Hepatic stellate cell (primary cell): Measurements from ENCODE around the gene PLS1.
"Not testable (repeated sequence)": the region's sequence is repeated elsewhere in the genome, so short reads cannot be mapped to it uniquely, and the experiment has no call there.

Experiments
- DNase-seq: peaks from one replicate; pipeline ENCODE4 v3.0.0; 2011; ENCODE audit warnings: low spot score

PLS1 gene

GRCh38 chr3:142596726-142597088, 514 bp downstream of the PLS1 start:
- no peak for DNase-seq

DNA sequence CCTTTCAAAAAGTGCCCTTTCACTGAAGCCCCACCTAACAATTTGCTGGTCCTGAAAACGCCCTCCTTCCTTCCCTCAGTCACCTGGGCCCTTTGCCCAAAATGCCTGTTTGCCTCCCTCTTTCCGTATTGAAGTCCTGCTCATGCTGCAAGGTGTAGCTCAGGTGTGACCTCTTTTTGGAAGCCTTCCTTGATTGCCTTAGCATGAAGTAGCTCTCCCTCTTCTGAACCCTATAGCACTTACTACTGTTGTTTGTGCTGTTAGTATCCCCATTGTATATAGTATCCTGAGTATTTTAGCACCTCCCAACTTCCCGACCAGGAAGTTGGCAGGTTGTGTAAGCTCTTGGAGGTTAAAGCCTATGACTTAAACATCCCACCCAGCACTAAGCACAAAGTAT, 1.7 kb downstream of the PLS1 start:
- DNase-seq: no peak

DNA sequence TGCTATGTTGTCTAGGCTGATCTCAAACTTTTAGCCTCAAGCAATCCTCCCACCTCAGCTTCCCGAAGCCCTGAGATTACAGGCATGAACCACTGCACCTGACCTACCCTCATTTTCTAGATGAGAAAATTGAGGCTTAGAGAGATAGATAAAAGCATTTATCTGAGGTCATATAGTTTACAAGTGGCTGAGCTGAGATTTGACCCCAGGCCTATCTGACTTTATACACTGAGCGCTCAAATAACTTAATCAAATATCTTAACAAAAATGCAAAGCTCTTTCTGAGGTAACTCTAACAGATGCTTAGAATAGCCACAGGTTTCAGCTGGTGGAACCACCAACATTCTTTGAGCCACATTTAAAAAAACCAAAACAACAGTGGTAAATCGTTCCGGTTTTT, 5.5 kb downstream of the PLS1 start:
- no peak for DNase-seq

GRCh38 chr3:142602619-142603385, 6.6 kb downstream of the PLS1 start:
- DNase-seq: no peak

DNA sequence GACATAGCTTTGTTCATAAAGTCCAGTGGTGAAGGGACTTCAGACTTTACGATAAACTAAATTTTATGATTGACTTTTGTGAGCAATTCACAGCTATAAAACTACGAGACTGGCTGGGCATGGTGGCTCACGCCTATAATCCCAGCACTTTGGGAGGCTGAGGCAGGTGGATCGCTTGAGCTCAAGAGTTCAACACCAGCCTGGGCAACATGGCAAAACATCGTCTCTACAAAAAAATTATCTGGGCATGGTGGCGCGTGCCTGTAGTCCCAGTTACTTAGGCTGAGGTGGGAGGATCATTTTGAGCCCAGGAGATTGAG, 7.2 kb downstream of the PLS1 start:
- DNase-seq: not testable (repeated sequence)

DNA sequence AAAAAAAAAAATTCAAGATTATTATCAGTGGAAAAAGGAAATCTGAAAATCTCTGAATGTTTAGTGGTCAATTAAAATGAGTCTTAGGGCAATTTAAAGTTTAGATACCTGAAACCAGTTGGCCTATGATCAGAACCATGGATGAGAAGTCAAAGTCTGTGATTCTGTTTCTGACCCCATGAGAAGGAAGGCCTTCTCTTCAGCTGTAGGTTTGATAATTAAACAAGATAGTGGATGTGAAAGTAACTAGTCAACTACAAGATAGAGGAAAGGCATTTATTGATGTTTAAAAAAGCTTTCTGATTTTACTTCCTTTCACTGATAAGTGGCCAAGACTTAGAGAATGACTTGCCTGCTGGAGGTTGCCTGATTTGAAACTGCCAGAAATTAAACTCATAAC, 8.7 kb downstream of the PLS1 start:
- DNase-seq: no peak

GRCh38 chr3:142608631-142609030, 12.4 kb downstream of the PLS1 start:
- no peak for DNase-seq

DNA sequence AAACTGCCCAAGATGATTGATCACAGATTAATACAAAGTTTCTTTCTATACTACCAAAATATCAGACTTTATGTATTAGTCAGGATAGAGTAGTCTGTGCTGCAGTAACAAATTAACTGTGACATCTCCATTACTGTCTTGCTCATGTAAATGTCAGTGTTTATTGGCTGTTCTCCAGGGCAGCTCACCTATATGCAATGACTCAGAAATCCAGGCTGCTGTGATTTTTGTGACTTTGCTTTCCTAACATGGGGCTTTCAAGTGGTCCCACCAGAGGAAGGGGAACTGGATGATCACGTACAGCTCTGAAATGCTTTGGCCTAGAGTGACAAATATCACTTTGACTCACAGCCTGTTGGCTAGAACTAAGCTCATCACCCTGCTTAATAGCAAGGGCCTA, 12.9 kb downstream of the PLS1 start:
- no peak for DNase-seq

GRCh38 chr3:142611206-142611605, 15.0 kb downstream of the PLS1 start:
- DNase-seq: no peak

- no peak for DNase-seq
Observed at GRCh38 chr3:142613491-142613890, 17.3 kb downstream of the PLS1 start.

GRCh38 chr3:142614059-142614626, 17.9 kb downstream of the PLS1 start:
- no peak for DNase-seq

DNA sequence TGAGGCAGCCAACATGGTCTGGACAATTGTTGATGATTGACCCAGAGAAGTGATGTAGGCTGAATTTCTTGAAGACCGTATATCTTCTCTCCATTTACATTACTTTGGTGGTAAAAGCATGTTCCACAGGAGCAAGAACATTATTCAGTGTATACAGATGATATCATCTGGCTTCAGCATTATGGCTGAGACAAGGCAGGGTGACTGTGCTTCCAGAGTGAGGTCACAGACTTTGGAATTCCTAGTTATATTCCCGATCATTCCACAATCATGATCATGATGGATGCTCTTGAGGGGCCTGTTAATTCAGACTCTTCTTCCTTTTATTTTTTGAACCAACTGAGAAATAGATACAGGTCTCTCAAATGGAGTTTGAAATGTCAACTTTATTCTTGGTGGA, 19.0 kb downstream of the PLS1 start:
- DNase-seq: no peak

DNA sequence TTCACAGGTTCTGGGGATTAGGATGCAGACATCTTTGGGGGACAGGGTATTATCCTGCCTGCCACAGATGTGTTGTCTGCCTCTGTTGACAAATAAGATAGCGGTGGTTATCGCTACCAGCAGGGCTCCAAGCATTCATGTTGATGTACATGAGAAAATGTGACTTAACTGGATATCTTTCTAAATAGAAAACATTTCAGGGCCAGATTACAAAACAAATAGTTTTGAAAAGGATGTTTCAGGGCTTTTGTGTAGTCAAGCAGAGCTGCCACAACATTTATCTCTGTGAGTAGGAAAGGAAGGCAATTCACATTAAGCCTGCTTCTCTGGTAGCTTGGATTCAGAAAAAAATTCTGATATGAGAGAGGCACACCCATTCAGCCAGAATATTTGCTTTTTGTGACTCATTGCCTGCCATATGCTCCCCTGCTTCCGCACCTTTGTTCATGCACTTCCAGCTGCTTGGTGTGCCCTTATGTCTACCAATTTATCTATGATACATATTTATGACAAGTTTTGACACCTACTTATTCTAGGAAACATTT, 22.8 kb downstream of the PLS1 start:
- DNase-seq: no peak

GRCh38 chr3:142622405-142622804, 26.2 kb downstream of the PLS1 start:
- no peak for DNase-seq

- DNase-seq: no peak
Observed at GRCh38 chr3:142623194-142623593, 27.0 kb downstream of the PLS1 start.

DNA sequence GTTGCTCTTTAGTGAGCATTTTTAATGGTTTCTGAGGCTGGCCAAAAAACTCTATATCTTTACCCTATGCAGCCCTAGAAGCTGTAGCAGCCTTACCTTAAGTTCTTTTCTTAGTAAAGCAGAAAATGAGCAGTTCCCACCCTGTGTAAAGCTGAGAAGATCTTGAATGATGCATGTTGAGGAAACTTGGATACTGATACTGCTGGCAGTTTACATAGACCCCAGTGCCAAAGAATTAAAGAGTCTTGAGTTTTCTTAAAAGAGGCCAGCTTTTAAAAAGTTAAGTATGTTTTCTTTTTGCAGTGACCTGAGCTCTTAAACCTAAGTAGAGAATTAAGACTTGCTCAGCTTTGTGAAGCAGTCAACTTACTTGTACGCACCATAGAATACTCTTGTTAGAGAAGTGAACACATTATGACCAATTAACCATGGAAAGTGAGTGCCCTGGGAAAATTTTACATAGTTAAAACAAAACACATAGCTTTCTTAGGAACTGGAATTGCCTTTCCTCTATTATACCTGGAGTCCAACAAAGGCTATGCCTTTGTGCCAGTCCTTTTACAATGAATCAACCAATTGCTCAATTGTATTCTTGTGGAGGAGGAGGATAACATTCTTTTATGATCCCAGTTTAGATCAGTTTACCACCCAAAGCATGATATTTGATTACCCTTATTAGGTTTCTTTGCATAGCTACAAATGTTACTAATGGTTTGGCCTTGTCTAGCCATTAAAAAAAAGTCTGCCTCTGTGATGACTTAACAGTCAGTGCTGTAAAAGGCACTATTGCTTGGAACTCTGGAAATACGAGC, 28.4 kb downstream of the PLS1 start:
- no peak for DNase-seq

DNA sequence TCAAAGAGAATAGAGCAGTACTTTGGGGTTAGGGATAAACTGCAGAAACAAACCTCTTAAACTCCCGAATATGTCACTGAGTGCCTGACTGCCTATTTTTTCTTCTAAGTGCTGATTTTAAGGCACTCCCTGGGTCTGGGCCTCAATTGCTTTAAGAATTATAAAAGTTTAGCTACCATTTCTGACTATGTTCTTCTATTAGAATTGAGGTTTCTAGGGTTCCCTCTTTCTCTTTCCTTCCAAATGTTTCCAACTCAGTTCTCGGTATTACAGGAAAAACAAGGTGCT, 28.9 kb downstream of the PLS1 start:
- no peak for DNase-seq

DNA sequence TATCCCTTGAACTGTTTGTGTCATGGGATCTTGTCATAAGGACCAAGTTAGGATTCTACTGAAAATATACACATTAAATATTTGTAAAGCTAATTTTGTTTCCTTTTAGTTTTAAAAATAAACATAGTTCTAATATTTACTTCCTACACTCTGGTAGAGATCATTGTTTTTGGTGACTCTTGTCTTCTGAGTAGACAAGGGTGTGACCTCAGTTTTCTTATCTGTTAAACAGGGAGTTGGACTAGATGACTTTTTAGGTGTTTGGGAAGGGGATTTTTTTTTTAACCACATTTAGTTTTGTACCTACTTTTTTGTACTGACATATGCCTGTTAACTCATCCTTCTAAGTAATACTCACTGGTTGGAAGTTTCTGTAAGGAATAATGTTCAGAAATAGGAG, 30.8 kb downstream of the PLS1 start:
- DNase-seq: no peak

GRCh38 chr3:142628801-142629200, 32.6 kb downstream of the PLS1 start:
- DNase-seq: no peak

DNA sequence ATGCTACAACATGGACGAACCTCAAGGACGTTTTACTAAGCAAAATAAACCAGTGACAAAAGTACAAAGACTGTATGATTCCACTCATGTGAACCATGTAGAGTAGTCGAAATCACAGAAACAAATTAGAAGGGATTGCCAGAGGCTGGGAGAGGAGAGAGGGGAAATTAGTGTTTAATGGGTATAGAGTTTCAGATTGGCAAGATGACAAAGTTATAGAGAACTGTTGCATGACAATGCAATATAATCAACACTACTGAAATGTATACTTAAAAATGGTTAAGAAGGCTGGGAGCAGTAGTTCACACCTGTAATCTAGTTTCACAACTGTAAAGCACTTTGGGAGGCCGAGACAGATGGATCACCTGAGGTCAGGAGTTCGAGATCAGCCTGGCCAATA, 36.9 kb downstream of the PLS1 start:
- DNase-seq: no peak

- no peak for DNase-seq
Observed at GRCh38 chr3:142636050-142636449, 39.9 kb downstream of the PLS1 start.

DNA sequence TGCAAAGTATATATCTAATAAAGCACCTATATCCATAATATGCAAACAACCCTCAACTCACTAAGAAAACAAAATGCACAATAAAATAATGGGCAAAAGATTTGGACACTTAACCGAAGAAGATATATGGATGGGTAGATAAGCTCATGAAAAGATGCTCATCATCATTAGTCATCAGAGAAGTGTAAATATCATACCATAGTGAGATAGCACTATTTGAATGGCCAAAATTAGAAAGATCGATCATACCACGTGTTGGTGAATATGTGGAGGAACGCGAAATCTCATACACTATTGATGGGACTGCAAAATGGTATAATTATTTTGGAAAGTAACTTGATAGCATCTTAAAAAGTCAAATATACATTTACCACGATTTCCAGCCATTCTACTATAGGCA, 40.5 kb downstream of the PLS1 start:
- no peak for DNase-seq

GRCh38 chr3:142638291-142638690, 42.1 kb downstream of the PLS1 start:
- DNase-seq: no peak

DNA sequence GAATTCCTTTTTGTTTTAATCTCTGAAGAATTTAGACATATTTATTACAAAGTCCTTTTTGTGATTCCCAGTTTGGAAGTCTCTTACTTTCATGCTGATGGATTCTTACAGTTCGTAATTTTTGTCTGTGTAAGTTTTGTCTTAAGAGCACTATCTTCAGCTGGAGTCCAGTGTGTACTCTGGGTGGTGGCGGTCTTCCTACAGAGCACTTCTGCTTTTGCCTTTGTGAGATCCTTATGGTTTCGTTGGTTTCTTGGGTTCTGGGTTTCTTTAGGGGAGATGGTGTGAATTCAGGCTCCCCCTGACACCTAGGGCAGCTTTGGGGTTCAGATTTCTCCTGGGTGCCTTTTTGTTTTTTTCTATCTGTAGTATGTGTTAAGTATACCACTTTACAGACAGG, 45.3 kb downstream of the PLS1 start:
- no peak for DNase-seq
